Fibroblast of pulmonary artery (primary cell): ENCODE measurements around the gene BZW1.

ENCODE experiments used
- DNase-seq: peaks from one replicate; pipeline ENCODE4 v3.0.0-alpha.2; 2010; ENCODE audit warnings: low read depth
- H3K4me3 ChIP-seq: replicated peaks from 2 replicates; pipeline ENCODE4 v1.5.1; 2011; ENCODE audit warnings: low read depth, mild to moderate bottlenecking, control low read depth, low read length, moderate library complexity
- CTCF ChIP-seq: IDR thresholded peaks from 2 replicates; pipeline ENCODE4 v1.5.1; 2011; ENCODE audit warnings: mild to moderate bottlenecking, control low read depth, low read length, inconsistent platforms; ENCODE audit errors: missing control alignments

BZW1 gene

GRCh38 chr2:200871151-200871550 lies 59.4 kb downstream of the BZW1 start:
- no peak for DNase-seq
- no peak overlapping the region for H3K4me3 ChIP-seq
- TF ChIP-seq CTCF = no peak

- DNase-seq = no peak
- no peak for TF ChIP-seq CTCF
- no peak overlapping the region for H3K4me3 ChIP-seq
These were observed 61.9 kb downstream of the BZW1 start for GRCh38 chr2:200873560-200873959.
